HG02642 (cell line): Measurements from ENCODE around the gene FMNL1.
A peak's percentile ranks its signal among the peaks of the same experiment; 100 is the strongest.

ENCODE experiments used
- ATAC-seq: cut with Tn5 transposase; IDR thresholded peaks from one replicate; pipeline ENCODE4 v1.9.1; 2021; ENCODE audit warnings: mild to moderate bottlenecking; ENCODE audit not compliant: unreplicated experiment, poor library complexity

Gene FMNL1

GRCh38 chr17:45273551-45273957 is 51.9 kb downstream of the FMNL1 start:
- no peak for ATAC-seq

GRCh38 chr17:45274033-45274432 is 52.3 kb downstream of the FMNL1 start:
- ATAC-seq: no peak

- no peak for ATAC-seq
These were observed 54.3 kb downstream of the FMNL1 start for GRCh38 chr17:45276031-45276430.

GRCh38 chr17:45277216-45277849 is 55.6 kb downstream of the FMNL1 start:
- peak; percentile 64 for ATAC-seq

GRCh38 chr17:45277992-45278391 is 56.3 kb downstream of the FMNL1 start:
- ATAC-seq: no peak

GRCh38 chr17:45279898-45280297 is 58.2 kb downstream of the FMNL1 start:
- no peak for ATAC-seq

- no peak for ATAC-seq
These were observed 61.3 kb downstream of the FMNL1 start for GRCh38 chr17:45282683-45283644.

GRCh38 chr17:45283711-45284110 is 62.0 kb downstream of the FMNL1 start:
- ATAC-seq: no peak

GRCh38 chr17:45284176-45285140 is 62.8 kb downstream of the FMNL1 start:
- ATAC-seq: no peak

GRCh38 chr17:45286286-45286685 is 64.6 kb downstream of the FMNL1 start:
- ATAC-seq: no peak

- no peak for ATAC-seq
These were observed 66.1 kb downstream of the FMNL1 start for GRCh38 chr17:45287526-45288500.

GRCh38 chr17:45288825-45289224 is 67.1 kb downstream of the FMNL1 start:
- no peak for ATAC-seq

GRCh38 chr17:45289301-45290268 is 67.9 kb downstream of the FMNL1 start:
- no peak for ATAC-seq

- no peak for ATAC-seq
These were observed 68.6 kb downstream of the FMNL1 start for GRCh38 chr17:45290269-45290765.

- ATAC-seq: no peak
These were observed 69.6 kb downstream of the FMNL1 start for GRCh38 chr17:45291171-45291805.

- ATAC-seq: no peak
These were observed 71.2 kb downstream of the FMNL1 start for GRCh38 chr17:45292696-45293412.
